T47D (cell line): ENCODE data around the gene PEAR1.
A peak's percentile ranks its signal among the peaks of the same experiment; 100 is the strongest.

Experiments used
- DNase-seq, 2 experiments: peaks; one replicate each; pipeline versions ENCODE4 v3.0.0 to v3.0.0-alpha.2; 2011 to 2012; ENCODE audit warnings: low read depth in 1 of 2, low spot score in 1 of 2
- JUND ChIP-seq: IDR thresholded peaks from 2 replicates; pipeline ENCODE4 v1.6.1; 2012; ENCODE audit warnings: low read depth
- in situ Hi-C: cut with HindIII; loops from 2 replicates; pipeline ENCODE4 v1.10.0; 2016; ENCODE audit warnings: low sequenced_read_pairs, low pct_unique_long_range_greater_than_20kb

PEAR1 gene

DNA sequence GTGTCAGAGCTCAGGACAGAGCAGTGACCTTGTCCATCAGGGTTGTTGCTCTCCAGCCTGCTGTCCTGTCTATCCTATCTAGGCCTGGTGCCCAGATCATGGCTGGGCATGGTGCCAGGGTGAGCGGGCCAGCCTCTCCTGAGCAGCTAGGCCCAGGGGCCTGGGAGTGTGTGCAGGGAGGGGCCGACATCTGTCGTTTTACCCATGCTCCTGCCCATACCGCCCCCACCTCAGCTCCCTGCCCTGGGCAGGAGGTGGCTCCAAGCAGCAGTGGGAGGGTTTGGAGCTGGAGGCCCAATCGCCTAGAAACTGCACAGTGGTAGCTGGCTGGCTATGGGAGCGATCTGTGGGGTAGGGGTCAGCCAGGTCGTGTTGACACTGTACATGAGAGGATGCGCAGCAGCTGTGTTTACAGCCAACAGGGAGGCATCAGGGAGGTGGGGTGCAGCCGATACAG, 41.1 kb upstream of the PEAR1 start:
- in situ Hi-C loops: no loop called here
- TF ChIP-seq JUND: no peak
- no peak for DNase-seq

DNA sequence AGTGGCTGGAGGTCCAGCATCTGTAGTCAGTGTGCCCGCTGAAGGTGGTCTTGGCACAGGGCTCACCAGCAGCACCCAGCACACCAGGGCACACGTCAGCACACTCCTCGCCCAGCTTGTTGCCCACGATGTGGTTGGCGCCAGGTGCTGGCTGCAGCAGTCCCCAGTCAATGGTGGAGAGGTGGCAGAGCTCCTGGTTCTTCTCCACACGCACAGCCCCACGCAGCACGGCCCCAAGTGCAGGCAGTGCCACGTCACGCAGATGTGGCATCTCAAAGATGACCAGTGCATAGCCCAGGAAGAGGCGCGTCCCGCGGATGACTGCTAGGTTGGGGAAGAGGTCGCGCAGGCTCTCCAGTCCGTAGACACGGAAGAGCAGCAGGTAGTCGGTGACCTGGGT, 39.8 kb upstream of the PEAR1 start:
- DNase-seq: no peak
- in situ Hi-C loops: no loop called here
- TF ChIP-seq JUND: no peak

DNA sequence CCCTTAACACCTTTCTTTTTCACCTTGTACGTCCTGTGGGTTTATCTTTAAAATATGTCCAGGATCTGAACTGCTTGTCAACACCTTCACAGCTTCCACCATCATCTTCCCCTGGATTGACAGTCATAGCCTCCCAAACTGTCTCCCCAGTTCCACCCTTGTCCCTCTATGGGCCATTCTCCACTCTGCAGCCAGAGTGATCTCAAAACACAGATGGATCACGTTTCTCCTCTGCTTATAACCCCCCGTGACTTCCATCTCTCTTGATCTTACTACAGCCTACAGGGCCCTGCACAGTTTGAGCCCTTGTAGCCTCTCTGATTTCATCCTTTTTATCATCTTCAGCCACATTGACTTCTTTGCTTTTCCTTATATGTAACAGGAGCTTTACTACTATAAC, 38.9 kb upstream of the PEAR1 start:
- peak in 1 of 2 experiments; percentile 24 for DNase-seq
- TF ChIP-seq JUND: no peak
- in situ Hi-C loops: no loop called here

DNA sequence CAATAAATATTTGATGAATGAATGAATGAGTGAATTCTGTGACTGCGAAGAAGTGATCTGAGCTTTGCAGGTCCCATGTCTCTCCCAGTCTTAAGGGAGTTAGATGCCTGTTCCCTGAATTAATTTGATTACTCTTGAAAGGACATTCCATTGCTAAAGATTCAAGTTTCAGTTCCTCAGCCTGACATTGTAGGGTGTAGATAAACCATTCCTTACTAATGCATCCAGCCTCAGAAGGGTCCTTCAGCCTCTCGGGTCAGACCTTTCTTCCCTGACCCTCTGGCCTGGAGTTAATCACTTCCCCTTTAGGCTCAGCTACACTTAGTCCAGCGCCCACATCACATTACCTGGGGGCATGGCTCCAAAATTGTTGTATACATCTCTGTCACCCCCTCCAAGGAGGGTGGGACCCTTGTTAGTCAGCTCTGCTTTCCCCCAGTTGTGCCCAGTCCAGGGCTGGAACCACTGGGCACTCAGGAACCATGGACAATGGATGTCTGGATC, 37.2 kb upstream of the PEAR1 start:
- no peak for DNase-seq
- no peak for TF ChIP-seq JUND
- in situ Hi-C loops: no loop called here

DNA sequence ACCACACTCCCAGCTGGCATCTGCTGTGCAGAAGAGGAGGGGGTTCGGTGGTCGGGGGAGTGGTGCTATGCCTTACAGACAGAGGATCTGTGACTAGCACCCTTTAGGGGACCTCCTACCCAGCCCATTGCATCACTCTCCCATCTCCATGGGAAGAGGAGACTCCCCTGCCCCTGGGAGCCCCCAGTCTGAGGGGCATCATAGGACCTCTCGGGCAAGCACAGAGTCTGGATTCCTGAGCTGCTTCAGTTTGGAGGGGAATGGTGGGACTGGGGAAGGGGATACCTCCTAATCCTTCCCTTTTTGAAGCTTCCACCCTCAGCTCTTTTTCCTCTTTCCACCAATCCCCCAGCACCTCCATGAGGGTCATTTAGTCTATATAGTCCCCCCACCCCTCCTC, 36.0 kb upstream of the PEAR1 start:
- no peak for DNase-seq
- in situ Hi-C loops: no loop called here

DNA sequence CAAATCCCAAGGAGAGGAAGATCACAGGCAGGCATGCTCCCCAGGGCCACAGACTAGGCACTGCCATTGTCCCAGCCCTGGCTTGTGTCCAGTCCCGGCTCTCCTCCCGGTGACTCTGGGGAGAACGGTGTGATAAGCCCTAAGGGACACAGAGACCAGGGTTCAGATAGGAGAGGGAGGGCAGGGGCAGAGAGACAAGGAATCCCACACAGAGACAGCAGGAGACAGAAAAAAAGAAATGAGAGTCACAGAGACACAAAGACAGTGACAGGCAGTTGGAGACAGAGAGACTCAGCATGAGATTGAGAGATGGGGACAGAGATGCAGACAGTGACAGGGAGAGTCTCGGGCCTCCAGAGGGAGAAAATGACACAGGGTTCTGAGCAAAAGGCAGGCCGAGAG, 35.0 kb upstream of the PEAR1 start:
- in situ Hi-C loops: no loop called here
- TF ChIP-seq JUND: no peak
- no peak for DNase-seq

More for the DNA sequence above, 36.0 kb upstream of the PEAR1 start:
- TF ChIP-seq JUND: no peak

DNA sequence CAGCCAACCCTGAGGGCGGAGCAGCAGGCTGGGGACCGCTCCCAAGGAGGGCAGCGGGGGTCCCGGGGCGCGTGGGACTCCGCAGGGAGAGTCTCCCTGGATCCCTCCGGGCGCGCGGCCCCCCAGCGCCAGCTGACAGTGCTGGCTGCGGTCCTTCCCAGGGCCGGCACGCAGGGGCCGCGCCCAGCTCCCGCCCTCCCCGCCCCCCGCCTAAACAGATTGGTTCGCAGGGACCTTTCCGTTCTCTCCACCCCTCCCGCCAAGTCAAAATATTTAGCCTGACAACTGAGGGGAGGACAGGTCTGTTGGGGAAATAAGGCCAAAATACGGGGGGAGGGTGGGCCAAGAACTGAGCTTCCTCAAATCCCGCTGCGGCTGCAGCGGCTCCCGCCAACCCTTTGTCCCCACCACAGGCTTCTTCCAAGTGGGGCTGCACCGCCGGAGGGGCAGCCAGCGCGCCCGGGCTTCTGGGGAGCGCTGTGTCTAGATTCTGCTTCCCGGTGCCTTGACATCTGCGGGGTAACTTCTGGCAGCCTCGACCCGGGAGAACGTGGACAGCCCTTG, 34.5 kb upstream of the PEAR1 start, which contains the start of gene INSRR:
Gene INSRR, minus strand, starts transcription at position 159 of the 564 bp plus-strand sequence. CDS start 496 bp downstream, outside the sequence.
- TF ChIP-seq JUND: no peak
- in situ Hi-C loops: no loop called here
- no peak for DNase-seq

DNA sequence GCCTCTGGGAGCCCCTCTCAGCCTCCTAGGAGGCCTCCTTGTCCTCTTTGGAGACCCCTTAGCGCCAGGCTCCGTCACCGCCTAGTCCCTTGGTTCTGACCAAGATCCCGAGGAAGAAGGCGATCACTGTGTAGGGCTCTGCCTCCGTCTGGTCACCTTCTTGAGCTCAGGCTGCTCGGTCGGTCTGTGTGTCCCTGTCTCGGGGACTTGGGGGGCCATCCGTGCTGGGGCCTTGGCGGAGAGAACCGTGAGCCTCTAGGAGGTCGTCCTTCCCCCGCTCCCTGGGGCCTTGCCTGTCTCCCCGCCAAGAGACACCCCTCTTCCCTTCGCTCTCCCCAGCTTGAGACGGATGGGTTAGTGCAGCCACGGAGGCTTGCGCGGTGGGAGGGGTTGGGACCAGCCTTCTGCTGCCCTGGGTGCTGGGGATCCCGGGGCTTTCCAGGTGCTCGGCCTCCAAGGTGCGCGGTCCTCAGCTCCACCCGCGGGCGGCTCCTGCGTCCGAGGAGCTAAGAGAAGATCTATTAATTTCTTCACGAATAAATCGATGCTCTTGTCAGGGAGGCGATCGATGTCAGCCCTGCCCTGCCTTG, 33.9 kb upstream of the PEAR1 start:
- peak; percentile 26 to 44 for DNase-seq
- in situ Hi-C loops: no loop called here
- no peak for TF ChIP-seq JUND

DNA sequence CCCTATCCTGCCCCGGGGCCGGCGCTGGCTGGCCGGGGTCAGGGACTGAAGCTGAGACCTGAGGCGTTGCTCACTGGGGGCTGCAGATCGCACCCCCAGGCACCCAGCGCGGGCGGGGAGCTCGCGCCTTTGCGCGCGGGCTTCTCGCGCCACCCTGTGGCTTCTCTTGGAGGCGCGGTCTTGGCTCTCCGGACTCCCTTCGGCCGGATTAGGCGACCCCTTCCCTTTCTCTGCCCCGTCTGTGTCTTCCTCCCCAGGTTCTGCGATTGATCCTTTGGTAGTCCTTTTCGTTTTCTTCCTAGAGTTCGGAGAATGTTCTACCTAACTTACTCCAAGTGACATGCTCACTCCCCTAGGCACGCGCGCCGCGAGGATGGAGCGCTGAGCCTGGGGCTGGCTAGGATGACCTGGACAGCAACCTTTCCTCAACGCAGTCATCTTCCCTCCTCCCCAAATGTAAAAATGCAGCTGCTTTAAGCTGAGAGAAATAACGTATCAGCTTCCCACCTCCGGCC, 33.3 kb upstream of the PEAR1 start:
- peak; percentile 59 to 83 for DNase-seq
- in situ Hi-C loops: no loop called here
- no peak for TF ChIP-seq JUND

DNA sequence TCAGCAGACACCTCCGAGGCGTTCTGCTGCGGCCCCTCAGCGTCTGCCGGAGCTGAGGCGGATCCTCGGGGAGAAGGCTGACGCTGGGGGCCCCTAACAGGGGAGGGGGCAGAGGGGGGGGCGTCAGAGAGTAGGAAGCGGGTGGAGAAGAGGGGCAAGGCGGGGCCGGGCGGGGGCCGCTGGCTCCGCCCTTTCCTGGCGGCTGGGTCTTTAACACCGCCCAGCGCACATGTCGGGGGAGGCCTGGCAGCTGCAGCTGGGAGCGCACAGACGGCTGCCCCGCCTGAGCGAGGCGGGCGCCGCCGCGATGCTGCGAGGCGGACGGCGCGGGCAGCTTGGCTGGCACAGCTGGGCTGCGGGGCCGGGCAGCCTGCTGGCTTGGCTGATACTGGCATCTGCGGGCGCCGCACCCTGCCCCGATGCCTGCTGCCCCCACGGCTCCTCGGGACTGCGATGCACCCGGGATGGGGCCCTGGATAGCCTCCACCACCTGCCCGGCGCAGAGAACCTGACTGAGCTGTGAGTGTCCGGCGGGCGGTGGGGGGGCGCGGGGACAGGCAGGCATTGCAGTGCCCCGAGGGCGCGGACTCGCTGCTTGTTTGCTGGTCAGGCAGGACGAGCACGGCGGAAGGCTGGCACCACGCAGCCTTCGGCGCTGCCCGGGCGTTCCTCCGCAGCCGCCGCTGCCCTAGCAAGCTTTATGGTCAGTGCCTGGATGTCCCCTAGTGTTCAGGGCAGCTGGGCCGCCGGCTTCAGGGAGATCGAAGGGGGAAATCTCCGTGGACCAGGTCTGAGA, 32.7 kb upstream of the PEAR1 start, which contains the start of gene NTRK1:
Gene NTRK1, plus strand, starts transcription at position 238 of the 796 bp plus-strand sequence. Its CDS starts 70 bp downstream, at position 308.
- in situ Hi-C loops: no loop called here
- peak; percentile 41 to 51 for DNase-seq

DNA sequence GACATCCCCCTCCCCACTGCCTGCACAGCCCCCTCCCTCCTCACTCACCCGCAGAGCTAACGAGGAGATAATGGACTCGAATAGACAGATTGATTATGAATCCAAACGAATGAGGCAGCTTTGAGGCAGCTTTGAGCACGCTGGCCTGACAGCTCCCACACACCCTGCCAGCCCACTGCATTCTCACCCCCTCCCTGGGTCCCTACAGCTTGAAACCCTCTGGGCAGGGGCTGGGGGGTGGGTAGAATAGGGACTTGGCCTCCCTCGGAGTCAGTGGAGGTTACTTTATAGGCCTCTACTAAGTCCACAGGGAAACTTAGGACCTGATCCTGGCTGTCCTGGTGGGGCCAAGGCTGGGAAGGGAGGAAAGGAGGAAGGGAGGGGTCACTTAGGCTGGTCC, 30.9 kb upstream of the PEAR1 start:
- in situ Hi-C loops: no loop called here
- DNase-seq: no peak
- no peak for TF ChIP-seq JUND

More for the DNA sequence above, 32.7 kb upstream of the PEAR1 start, which contains the start of gene NTRK1:
- no peak for TF ChIP-seq JUND

DNA sequence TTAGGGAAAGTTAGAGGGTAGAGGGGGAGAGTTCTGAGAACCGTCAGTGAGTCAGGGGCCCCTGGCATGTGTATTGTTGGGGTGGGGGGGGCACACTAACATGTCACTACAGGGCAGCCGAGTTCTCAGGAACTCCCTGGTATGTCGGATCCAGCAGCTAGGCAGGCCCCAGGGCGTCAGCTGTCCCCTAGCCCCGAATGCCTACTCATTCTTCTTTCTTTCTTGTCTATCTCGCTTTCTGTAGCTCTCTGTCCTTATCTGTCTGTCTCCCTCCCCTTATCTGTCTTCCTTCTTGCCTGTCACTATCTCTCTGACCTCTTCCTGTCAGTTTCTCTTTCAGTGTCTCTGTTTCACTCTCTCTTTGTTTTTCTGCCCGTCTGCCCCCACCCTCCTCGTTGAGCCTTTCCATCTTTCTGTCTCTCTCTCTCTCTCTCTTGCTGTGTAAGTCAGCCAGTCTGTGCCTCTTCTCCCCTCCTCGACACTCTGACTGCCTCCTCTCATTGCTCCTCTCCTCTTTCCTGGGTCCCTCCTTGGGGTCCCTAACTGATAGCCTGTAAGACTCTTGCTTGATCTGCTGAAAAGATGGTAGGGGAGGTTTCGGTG, 30.4 kb upstream of the PEAR1 start:
- TF ChIP-seq JUND: no peak
- in situ Hi-C loops: no loop called here
- no peak for DNase-seq

DNA sequence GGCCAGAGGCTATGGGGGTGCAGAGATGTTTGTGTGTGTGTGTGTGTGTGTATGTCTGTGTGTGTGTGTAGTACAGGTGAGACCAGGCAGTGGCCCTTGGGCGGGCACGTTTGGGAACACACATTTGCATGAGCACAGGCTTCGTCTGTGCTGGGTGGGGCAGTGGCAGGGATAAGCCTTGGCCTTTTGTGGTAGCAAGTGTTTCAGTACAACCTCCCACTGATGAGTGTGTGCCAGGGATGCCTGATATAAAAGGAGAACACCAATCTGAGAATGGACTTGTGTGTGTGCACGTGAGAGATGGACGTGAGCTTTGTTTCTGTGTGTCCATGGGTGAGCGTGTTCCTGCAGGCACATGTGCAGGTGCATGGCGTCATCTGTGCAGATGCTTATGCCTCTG, 29.9 kb upstream of the PEAR1 start:
- in situ Hi-C loops: no loop called here
- TF ChIP-seq JUND: no peak
- no peak for DNase-seq
